BJ (cell line): Measurements from ENCODE around the gene VWF. TPM values are rescaled to one million over a fixed set of nuclear protein-coding genes. Genes with fewer than 3 reads are reported as not detected.

Experiments
- CTCF ChIA-PET: fragments of 350-600 bp; formaldehyde crosslinking; extraction: SDS; loops from one replicate; lab custom pipeline; 2021; ENCODE audit warnings: antibody characterized with exemption, inconsistent platforms; lab: Yijun Ruan, JAX
- POLR2A ChIA-PET: fragments of 300-600 bp; sonication (Branson Sonifier 250); formaldehyde crosslinking; extraction: SDS; loops from one replicate; lab custom pipeline; 2021; ENCODE audit warnings: antibody characterized with exemption; lab: Charles Lee
- DNase-seq: peaks from one replicate; pipeline ENCODE4 v3.0.0-alpha.2; 2011; ENCODE audit warnings: low read depth
- H3K27me3 ChIP-seq: 2 replicates; pipeline ENCODE4 v1.6.0; 2011; ENCODE audit warnings: low read length; ENCODE audit not compliant: control insufficient read depth, insufficient read depth
- H3K36me3 ChIP-seq: 2 replicates; pipeline ENCODE4 v1.5.1; 2011; ENCODE audit warnings: low read length; ENCODE audit not compliant: control insufficient read depth, insufficient read depth
- H3K4me3 ChIP-seq: 2 replicates; pipeline ENCODE4 v1.5.1; 2011; ENCODE audit warnings: low read depth, mild to moderate bottlenecking, control low read depth, low read length
- CTCF ChIP-seq: IDR thresholded peaks from 2 replicates; pipeline ENCODE4 v1.5.1; 2011; ENCODE audit warnings: low read depth, mild to moderate bottlenecking, control low read depth, inconsistent platforms, low read length, moderate library complexity; ENCODE audit not compliant: insufficient read depth
- polyA plus RNA-seq: library from polyadenylated mRNA; depleted of rRNA; stranded (reverse); fragments of >200 nt; gene quantifications from 2 replicates; pipeline ENCODE4 v1.2.3, GENCODE V29; 2011; rRNA removed
- small RNA-seq: library from RNA; depleted of rRNA; stranded (forward); fragments of <200 nt; gene quantifications from one replicate; pipeline ENCODE3, GENCODE V24; 2012; ENCODE audit warnings: low replicate concordance, low read depth; ENCODE audit not compliant: insufficient read length

The VWF gene
- polyA plus RNA-seq, 1 experiment, result 0.06 TPM

GRCh38 chr12:5901416-5901815 lies 223.1 kb downstream of the VWF start:
- DNase-seq, result no peak
- CTCF ChIA-PET, result interaction anchor here (1.6 kb wide), 1 partner anchor 157 kb away, joined by 3 read pairs; no protein-coding TSS in a partner anchor
- TF ChIP-seq CTCF, result no peak
- POLR2A ChIA-PET, result no interaction called here
- Histone ChIP-seq H3K27me3 (no peaks in the 10 kb centered on the region; the same call in 1 of the 2 replicates), H3K4me3 (no peak overlapping the region), H3K36me3 (no peaks in the 10 kb centered on the region)

GRCh38 chr12:5900533-5901205 lies 223.8 kb downstream of the VWF start:
- ChIA-PET POLR2A (no interaction called here), CTCF (no interaction called here)
- no peak for TF ChIP-seq CTCF

GRCh38 chr12:5900076-5900475 lies 224.4 kb downstream of the VWF start:
- no peak for DNase-seq
- POLR2A ChIA-PET, result no interaction called here
- Histone ChIP-seq H3K27me3 (no peaks in the 10 kb centered on the region; the same call in 1 of the 2 replicates), H3K4me3 (no peak overlapping the region), H3K36me3 (no peaks in the 10 kb centered on the region)
- TF ChIP-seq CTCF, result no peak
- CTCF ChIA-PET, result interaction anchor here (1.0 kb wide), 1 partner anchor 155 kb away, joined by 3 read pairs; no protein-coding TSS in a partner anchor

More at GRCh38 chr12:5900533-5901205, 223.8 kb downstream of the VWF start:
- Histone ChIP-seq H3K27me3 (no peaks in the 10 kb centered on the region; the same call in 1 of the 2 replicates), H3K4me3 (no peak overlapping the region), H3K36me3 (no peaks in the 10 kb centered on the region)
- DNase-seq, result no peak

- no peak overlapping the region for H3K4me3 ChIP-seq
- ChIA-PET CTCF (interaction anchor here (1.0 kb wide), 1 partner anchor 154 kb away, joined by 3 read pairs; no protein-coding TSS in a partner anchor), POLR2A (no interaction called here)
- no peaks in the 10 kb centered on the region; the same call in 1 of the 2 replicates for H3K27me3 ChIP-seq
- no peak for TF ChIP-seq CTCF
- DNase-seq, result no peak
- H3K36me3 ChIP-seq, result no peaks in the 10 kb centered on the region
Measured at GRCh38 chr12:5899675-5900074, 224.8 kb downstream of the VWF start.

GRCh38 chr12:5898874-5899273 lies 225.6 kb downstream of the VWF start:
- H3K27me3 ChIP-seq, result no peaks in the 10 kb centered on the region; the same call in 1 of the 2 replicates
- TF ChIP-seq CTCF, result 0 out of 2 replicates have a peak, but pooled peaks have one; percentile 10
- ChIA-PET POLR2A (no interaction called here), CTCF (no interaction called here)
- no peaks in the 10 kb centered on the region for H3K36me3 ChIP-seq
- DNase-seq, result no peak
- no peak overlapping the region for H3K4me3 ChIP-seq

Small RNA genes within 50 kb of the gene (small RNA-seq; reads per million reads assigned to genes)
- not detected for gene RN7SL69P

Other genes with a start within 250 kb of the VWF start
- gene ANO2, start 179.4 kb downstream of the VWF start, polyA plus RNA-seq, result 0.05 and 0.10 TPM in 2 replicates
- gene CD9, start 75.7 kb upstream of the VWF start, polyA plus RNA-seq, result 86.0 and 91.2 TPM in 2 replicates
- gene PLEKHG6, start 186.0 kb upstream of the VWF start, polyA plus RNA-seq, result 0.10 TPM in 1 of 2 replicates, not detected in the other
- gene TNFRSF1A, start 217.4 kb upstream of the VWF start, polyA plus RNA-seq, result 170 and 217 TPM in 2 replicates